Thyroid gland (tissue), 4 donors: ENCODE measurements around the gene NADSYN1. TPM values are rescaled to one million over a fixed set of nuclear protein-coding genes. Genes with fewer than 3 reads are reported as not detected.
A peak's percentile ranks its signal among the peaks of the same experiment; 100 is the strongest.

Source experiments
- DNase-seq, 2 donors: peaks; one replicate each; pipeline ENCODE4 v3.0.0-alpha.2; 2019
- H3K27ac ChIP-seq, 3 donors: fragments of 200-600 bp; sonication (generic); 1 replicate in 2 of 3; 2 replicates in 1 of 3; pipeline ENCODE4 v1.5.1; 2016 to 2019; ENCODE audit warnings: mild to moderate bottlenecking in 1 of 3, moderate library complexity in 1 of 3
- H3K27me3 ChIP-seq: fragments of 200-600 bp; sonication (generic); one replicate; pipeline ENCODE4 v1.5.1; 2019
- H3K36me3 ChIP-seq, 2 donors: fragments of 200-600 bp; sonication (generic); one replicate each; pipeline ENCODE4 v1.5.1; 2016 to 2019
- H3K4me1 ChIP-seq, 2 donors: fragments of 200-600 bp; sonication (generic); one replicate each; pipeline ENCODE4 v1.5.1; 2017 to 2019
- H3K4me3 ChIP-seq, 3 donors: fragments of 200-600 bp; sonication (generic); replicated peaks in 1 of 3; 1 replicate in 2 of 3; 2 replicates in 1 of 3; pipeline ENCODE4 v1.5.1; 2016; ENCODE audit warnings: mild to moderate bottlenecking in 1 of 3
- H3K9me3 ChIP-seq: fragments of 200-600 bp; sonication (generic); one replicate; pipeline ENCODE4 v1.5.1; 2017
- CTCF ChIP-seq, 6 experiments: fragments of 200-600 bp in 3 of 6; fragments of 450-650 bp in 3 of 6; sonication (generic) in 3 of 6; IDR thresholded peaks; one replicate each; pipeline ENCODE4 v1.5.1; 2016 to 2019; ENCODE audit warnings: antibody characterized with exemption in 6 of 6, mild to moderate bottlenecking in 2 of 6, inconsistent platforms in 1 of 6, moderate library complexity in 1 of 6
- POLR2A ChIP-seq, 2 donors: fragments of 450-650 bp; IDR thresholded peaks; one replicate each; pipeline ENCODE4 v1.6.1; 2017; ENCODE audit warnings: antibody characterized with exemption in 2 of 2, mild to moderate bottlenecking in 2 of 2, moderate library complexity in 1 of 2
- WGBS, 2 donors: methylation state at CpG; one replicate each; pipeline ENCODE4 v1.1.5; 2017; 5-methylcytosine and 5-hydroxymethylcytosine counted together
- intact Hi-C: fragments of 100-400 bp; cut with DNase I; formaldehyde crosslinking; loops from one replicate; pipeline ENCODE4 v1.15.1; 2023
- total RNA-seq, 4 donors: library from RNA; depleted of rRNA; stranded (reverse); fragments of >200 nt; gene quantifications; one replicate each; pipeline ENCODE4 v1.2.3, GENCODE V29; 2016

Gene NADSYN1
- total RNA-seq, 4 donors from 2014 or later, result 41.9 to 102 (median 54.7) TPM

- DNase-seq, result peak; percentile 95 to 97
- no peaks in the 10 kb centered on the region for H3K9me3 ChIP-seq
- 58 to 61% methylated on average over 16 to 19 of the region's 19 CpGs for WGBS, 2 donors
- TF ChIP-seq POLR2A (IDR thresholded peaks at IDR 0.05) (no peak), CTCF (IDR thresholded peaks at IDR 0.05) (no peak)
- H3K4me1 ChIP-seq, result peaks cover 11 to 23% of the 10 kb centered on the region in 2 donors
- H3K27ac ChIP-seq, result peak overlapping the region in 1 of 3 donors; percentile 12
- no peak overlapping the region for H3K4me3 ChIP-seq
- intact Hi-C loops, result no loop called here
- H3K27me3 ChIP-seq, result no peaks in the 10 kb centered on the region
- H3K36me3 ChIP-seq, result peaks cover 0 to 5% of the 10 kb centered on the region in 2 donors
Measured at GRCh38 chr11:71433648-71434450, 19.2 kb upstream of the NADSYN1 start.

GRCh38 chr11:71434576-71435130 is 18.4 kb upstream of the NADSYN1 start:
- Histone ChIP-seq H3K27me3 (no peaks in the 10 kb centered on the region), H3K9me3 (no peaks in the 10 kb centered on the region), H3K4me1 (peaks cover 6 to 16% of the 10 kb centered on the region in 2 donors), H3K27ac (no peak overlapping the region), H3K36me3 (peaks cover 0 to 8% of the 10 kb centered on the region in 2 donors), H3K4me3 (no peak overlapping the region)
- TF ChIP-seq POLR2A (IDR thresholded peaks at IDR 0.05) (no peak), CTCF (IDR thresholded peaks at IDR 0.05) (no peak)
- intact Hi-C loops, result no loop called here
- 86% methylated on average over 18 of the region's 18 CpGs for WGBS, 2 donors
- DNase-seq, result no peak

- TF ChIP-seq POLR2A (IDR thresholded peaks at IDR 0.05), result no peak
- no peak for TF ChIP-seq CTCF (IDR thresholded peaks at IDR 0.05)
Measured at GRCh38 chr11:71435278-71435951, 17.6 kb upstream of the NADSYN1 start.

GRCh38 chr11:71436861-71437260 is 16.1 kb upstream of the NADSYN1 start:
- Histone ChIP-seq H3K36me3 (peaks cover 8 to 13% of the 10 kb centered on the region in 2 donors), H3K9me3 (no peaks in the 10 kb centered on the region)

More at GRCh38 chr11:71435278-71435951, 17.6 kb upstream of the NADSYN1 start:
- no peak for DNase-seq
- no peaks in the 10 kb centered on the region for H3K9me3 ChIP-seq
- no peak overlapping the region for H3K4me3 ChIP-seq
- 94 to 95% methylated on average over 36 to 39 of the region's 39 CpGs for WGBS, 2 donors
- intact Hi-C loops, result no loop called here
- peaks cover 6 to 16% of the 10 kb centered on the region in 2 donors for H3K4me1 ChIP-seq
- H3K27me3 ChIP-seq, result no peaks in the 10 kb centered on the region
- peaks cover 0 to 8% of the 10 kb centered on the region in 2 donors for H3K36me3 ChIP-seq
- H3K27ac ChIP-seq, result no peak overlapping the region

More at GRCh38 chr11:71436861-71437260, 16.1 kb upstream of the NADSYN1 start:
- no peak for TF ChIP-seq POLR2A (IDR thresholded peaks at IDR 0.05)
- TF ChIP-seq CTCF (IDR thresholded peaks at IDR 0.05), result no peak
- no peak for DNase-seq
- H3K27ac ChIP-seq, result no peak overlapping the region
- no peaks in the 10 kb centered on the region for H3K27me3 ChIP-seq
- intact Hi-C loops, result no loop called here
- no peak overlapping the region for H3K4me3 ChIP-seq
- 90 to 94% methylated on average over 5 to 8 of the region's 8 CpGs for WGBS, 2 donors
- H3K4me1 ChIP-seq, result peaks cover 6 to 16% of the 10 kb centered on the region in 2 donors
